HepG2 (cell line): ENCODE data around the gene TRPM6.

Experiments
- HBP1 ChIP-seq: IDR thresholded peaks from 2 replicates; pipeline ENCODE4 v1.6.1; 2016; ENCODE audit warnings: low read depth, control low read depth
- JDP2 ChIP-seq: sonication (generic); formaldehyde crosslinking; IDR thresholded peaks from 2 replicates; pipeline ENCODE4 v1.8.1; 2022; ENCODE audit warnings: missing genetic modification reagents, borderline replicate concordance
- NFYB ChIP-seq: sonication (generic); formaldehyde crosslinking; IDR thresholded peaks from 2 replicates; pipeline ENCODE4 v1.4.0; 2020; ENCODE audit warnings: missing genetic modification reagents
- RAD21 ChIP-seq: fragments of 450-650 bp; formaldehyde crosslinking; IDR thresholded peaks from 2 replicates; pipeline ENCODE4 v1.5.0; 2020; ENCODE audit warnings: mild to moderate bottlenecking
- ZNF318 ChIP-seq: sonication (generic); formaldehyde crosslinking; IDR thresholded peaks from 2 replicates; pipeline ENCODE4 v1.4.0; 2020; ENCODE audit warnings: mild to moderate bottlenecking, missing genetic modification reagents

GRCh38 chr9:74691058-74691457 is 196.7 kb downstream of the TRPM6 start:
- no peak for TF ChIP-seq ZNF318
- no peak for TF ChIP-seq JDP2 (CRISPR knock-in tag)
- TF ChIP-seq RAD21 (CRISPR knock-in tag): no peak
- TF ChIP-seq HBP1: no peak
- no peak for TF ChIP-seq NFYB (CRISPR knock-in tag)
